Astrocyte of the spinal cord (primary cell): ENCODE results near the gene PCDHGA12.
"Not testable (repeated sequence)": the region's sequence is repeated elsewhere in the genome, so short reads cannot be mapped to it uniquely, and the experiment has no call there.

Experiments used
- DNase-seq: peaks from one replicate; pipeline ENCODE4 v3.0.0; 2011; ENCODE audit warnings: low read depth, low spot score
- H3K4me3 ChIP-seq: 2 replicates; pipeline ENCODE4 v1.5.1; 2011; ENCODE audit warnings: low read depth, mild to moderate bottlenecking, low read length, moderate library complexity
- in situ Hi-C: cut with HindIII; loops from 2 replicates; pipeline ENCODE4 v1.10.0; 2017; ENCODE audit warnings: low sequenced_read_pairs
- TF ChIP-seq, protein P1 (sequence below): IDR thresholded peaks from 2 replicates; pipeline ENCODE4 v1.5.1; 2012; ENCODE audit warnings: low read depth, mild to moderate bottlenecking, low read length, inconsistent platforms

PCDHGA12 gene

DNA sequence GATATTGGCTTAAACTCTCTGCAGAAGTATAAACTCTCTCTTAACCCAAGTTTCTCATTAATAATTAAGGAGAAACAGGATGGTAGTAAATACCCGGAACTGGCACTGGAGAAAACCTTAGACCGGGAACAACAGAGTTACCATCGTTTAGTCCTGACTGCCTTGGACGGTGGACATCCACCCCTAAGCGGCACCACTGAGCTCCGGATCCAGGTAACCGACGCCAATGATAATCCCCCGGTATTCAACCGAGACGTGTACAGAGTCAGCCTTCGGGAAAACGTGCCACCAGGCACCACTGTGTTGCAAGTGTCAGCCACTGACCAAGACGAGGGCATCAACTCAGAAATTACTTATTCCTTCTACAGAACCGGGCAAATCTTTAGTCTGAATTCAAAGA lies 31.7 kb upstream of the PCDHGA12 start:
- no peak overlapping the region for H3K4me3 ChIP-seq
- in situ Hi-C loops, result no loop called here
- TF ChIP-seq, protein P1, sequence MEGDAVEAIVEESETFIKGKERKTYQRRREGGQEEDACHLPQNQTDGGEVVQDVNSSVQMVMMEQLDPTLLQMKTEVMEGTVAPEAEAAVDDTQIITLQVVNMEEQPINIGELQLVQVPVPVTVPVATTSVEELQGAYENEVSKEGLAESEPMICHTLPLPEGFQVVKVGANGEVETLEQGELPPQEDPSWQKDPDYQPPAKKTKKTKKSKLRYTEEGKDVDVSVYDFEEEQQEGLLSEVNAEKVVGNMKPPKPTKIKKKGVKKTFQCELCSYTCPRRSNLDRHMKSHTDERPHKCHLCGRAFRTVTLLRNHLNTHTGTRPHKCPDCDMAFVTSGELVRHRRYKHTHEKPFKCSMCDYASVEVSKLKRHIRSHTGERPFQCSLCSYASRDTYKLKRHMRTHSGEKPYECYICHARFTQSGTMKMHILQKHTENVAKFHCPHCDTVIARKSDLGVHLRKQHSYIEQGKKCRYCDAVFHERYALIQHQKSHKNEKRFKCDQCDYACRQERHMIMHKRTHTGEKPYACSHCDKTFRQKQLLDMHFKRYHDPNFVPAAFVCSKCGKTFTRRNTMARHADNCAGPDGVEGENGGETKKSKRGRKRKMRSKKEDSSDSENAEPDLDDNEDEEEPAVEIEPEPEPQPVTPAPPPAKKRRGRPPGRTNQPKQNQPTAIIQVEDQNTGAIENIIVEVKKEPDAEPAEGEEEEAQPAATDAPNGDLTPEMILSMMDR, result no peak
- DNase-seq, result no peak

DNA sequence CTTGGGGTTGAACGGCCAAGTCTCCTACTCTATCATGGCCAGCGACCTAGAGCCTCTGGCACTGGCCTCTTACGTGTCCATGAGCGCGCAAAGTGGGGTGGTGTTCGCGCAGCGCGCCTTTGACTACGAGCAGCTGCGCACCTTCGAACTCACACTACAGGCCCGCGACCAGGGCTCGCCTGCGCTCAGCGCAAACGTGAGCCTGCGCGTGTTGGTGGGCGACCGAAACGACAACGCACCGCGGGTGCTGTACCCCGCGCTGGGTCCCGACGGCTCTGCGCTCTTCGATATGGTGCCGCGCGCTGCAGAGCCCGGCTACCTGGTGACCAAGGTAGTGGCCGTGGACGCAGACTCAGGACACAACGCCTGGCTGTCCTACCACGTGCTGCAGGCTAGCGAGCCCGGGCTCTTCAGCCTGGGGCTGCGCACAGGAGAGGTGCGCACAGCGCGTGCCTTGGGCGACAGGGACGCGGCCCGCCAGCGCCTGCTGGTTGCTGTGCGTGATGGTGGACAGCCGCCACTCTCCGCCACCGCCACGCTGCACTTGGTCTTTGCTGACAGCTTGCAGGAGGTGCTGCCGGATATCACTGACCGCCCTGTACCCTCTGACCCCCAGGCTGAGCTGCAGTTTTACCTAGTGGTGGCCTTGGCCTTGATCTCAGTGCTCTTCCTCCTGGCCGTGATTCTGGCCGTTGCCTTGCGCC lies 30.6 kb upstream of the PCDHGA12 start:
- no peak overlapping the region for H3K4me3 ChIP-seq
- in situ Hi-C loops, result no loop called here
- TF ChIP-seq, protein P1, result no peak
- no peak for DNase-seq

DNA sequence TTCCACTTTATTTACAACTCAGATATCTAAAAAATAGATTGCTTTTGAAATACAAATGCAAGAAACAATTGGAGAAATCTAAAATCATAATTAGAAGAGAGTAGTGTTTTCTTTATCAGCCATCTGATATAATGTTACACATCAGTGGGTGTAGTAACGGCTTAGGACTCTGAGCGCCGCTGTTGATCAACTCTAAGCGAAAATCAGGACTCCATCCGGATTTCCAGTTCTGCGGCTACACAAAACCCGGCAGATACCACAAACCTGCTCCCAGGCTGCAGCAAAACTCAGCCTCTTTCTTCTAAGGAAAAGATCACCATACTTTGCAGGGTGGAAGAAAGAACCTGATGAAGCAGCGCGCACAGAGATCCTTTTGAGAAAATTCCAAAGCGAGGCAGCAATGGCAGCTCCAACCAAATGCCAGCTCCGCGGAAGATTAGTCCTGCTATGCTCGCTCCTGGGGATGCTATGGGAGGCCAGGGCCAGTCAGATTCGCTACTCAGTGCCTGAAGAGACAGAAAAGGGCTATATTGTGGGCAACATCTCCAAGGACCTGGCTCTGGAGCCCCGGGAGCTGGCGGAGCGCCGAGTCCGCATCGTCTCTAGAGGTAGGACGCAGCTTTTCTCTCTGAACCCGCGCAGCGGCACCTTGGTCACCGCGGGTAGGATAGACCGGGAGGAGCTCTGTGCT lies 27.6 kb upstream of the PCDHGA12 start, which contains the start of gene PCDHGA9:
TSS of gene PCDHGA9 (plus strand) at position 226 of the 691 bp plus-strand sequence. CDS start at position 401, 175 bp downstream.
- DNase-seq, result peak; percentile 42
- H3K4me3 ChIP-seq, result peak within 1 kb of the TSS; percentile 29
- in situ Hi-C loops, result no loop called here
- TF ChIP-seq, protein P1, result peak; percentile 39

DNA sequence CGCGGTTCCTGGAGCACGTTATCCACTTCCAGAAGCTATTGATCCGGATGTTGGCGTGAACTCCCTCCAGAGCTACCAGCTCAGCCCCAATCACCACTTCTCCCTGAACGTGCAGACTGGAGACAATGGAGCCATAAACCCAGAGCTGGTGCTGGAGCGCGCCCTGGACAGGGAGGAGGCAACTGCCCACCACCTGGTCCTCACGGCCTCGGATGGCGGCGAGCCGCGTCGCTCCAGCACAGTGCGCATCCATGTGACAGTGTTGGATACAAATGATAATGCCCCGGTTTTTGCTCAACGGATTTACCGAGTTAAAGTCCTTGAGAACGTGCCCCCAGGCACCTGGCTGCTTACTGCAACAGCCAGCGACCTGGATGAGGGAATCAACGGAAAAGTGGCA lies 26.9 kb upstream of the PCDHGA12 start:
- no peak for DNase-seq
- TF ChIP-seq, protein P1, result no peak
- peak overlapping the region; percentile 29 for H3K4me3 ChIP-seq
- in situ Hi-C loops, result no loop called here

DNA sequence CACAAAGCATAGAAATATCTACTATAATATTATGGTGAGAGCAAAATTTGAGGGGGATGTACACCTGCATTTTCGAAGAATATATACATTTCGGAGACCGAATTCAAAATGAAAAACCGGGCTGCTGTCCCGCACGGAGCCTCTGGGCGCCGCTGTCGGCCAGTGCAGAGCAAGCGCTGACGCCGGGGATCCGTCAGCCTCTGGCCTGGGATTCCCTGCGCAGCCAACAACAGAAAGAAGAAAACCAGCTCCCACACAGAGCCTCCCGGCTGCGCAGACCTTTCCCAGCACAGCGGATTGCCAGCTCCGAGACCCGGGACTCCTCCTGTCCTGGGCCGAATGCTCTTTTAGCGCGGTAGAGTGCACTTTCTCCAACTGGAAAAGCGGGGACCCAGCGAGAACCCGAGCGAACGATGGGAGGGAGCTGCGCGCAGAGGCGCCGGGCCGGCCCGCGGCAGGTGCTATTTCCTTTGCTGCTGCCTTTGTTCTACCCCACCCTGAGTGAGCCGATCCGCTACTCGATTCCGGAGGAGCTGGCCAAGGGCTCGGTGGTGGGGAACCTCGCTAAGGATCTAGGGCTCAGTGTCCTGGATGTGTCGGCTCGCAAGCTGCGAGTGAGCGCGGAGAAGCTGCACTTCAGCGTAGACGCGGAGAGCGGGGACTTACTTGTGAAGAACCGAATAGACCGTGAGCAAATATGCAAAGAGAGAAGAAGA lies 22.4 kb upstream of the PCDHGA12 start, which contains the start of gene PCDHGB6:
TSS of gene PCDHGB6 (plus strand) at position 232 of the 716 bp plus-strand sequence. CDS start at position 414, 182 bp downstream.
- H3K4me3 ChIP-seq, result peak within 1 kb of the TSS; percentile 32
- TF ChIP-seq, protein P1, result peak; percentile 70
- in situ Hi-C loops, result not testable (repeated sequence)
- DNase-seq, result peak; percentile 50

DNA sequence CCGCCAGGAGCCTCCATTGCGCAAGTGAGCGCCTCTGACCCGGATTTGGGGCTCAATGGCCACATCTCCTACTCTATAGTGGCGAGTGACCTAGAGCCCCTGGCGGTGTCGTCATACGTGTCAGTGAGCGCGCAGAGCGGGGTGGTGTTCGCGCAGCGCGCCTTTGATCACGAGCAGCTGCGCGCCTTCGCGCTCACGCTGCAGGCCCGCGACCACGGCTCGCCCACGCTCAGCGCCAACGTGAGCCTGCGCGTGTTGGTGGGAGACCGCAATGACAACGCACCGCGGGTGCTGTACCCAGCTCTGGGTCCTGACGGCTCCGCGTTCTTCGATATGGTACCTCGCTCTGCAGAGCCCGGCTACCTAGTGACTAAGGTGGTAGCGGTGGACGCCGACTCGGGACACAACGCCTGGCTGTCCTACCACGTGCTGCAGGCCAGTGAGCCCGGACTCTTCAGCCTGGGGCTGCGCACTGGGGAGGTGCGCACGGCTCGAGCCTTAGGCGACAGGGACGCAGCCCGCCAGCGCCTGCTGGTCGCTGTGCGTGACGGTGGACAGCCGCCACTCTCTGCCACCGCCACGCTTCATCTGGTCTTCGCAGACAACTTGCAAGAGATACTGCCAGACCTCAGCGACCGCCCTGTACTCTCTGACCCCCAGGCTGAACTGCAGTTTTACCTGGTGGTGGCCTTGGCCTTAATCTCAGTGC lies 20.6 kb upstream of the PCDHGA12 start:
- DNase-seq, result no peak
- H3K4me3 ChIP-seq, result no peak overlapping the region
- in situ Hi-C loops, result no loop called here
- TF ChIP-seq, protein P1, result no peak
